Measurements from ENCODE around the gene OPTC.
"Not testable (repeated sequence)": the region's sequence is repeated elsewhere in the genome, so short reads cannot be mapped to it uniquely, and the experiment has no call there.

The OPTC gene

DNA sequence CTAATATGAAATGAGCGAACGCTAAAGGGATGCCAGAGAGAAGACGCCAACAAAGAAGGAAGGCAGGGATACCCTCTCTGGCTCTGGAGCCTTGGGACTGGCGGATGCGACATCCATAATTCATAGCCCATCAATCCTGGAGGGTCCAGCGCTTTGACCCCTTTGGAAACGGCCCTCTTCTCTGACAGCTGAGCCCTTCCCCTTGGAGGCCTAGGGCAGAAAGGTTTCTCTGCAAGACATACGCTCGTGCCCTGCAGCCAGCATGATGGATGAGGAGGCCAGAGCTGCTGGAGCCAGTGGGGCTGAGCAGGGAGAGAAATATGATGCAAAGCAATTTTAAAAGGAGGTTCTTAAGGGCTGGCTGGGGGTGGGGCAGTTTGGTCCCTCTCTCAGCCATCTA lies 22.2 kb downstream of the OPTC start:
- peaks cover 29% of the 10 kb centered on the region; the same call in 1 of the 2 replicates for H3K4me1 ChIP-seq (ENCODE audit: control insufficient read depth, insufficient read depth, low read length)
- no peak for DNase-seq (ENCODE audit: low read depth, low spot score)
- no CpG with 5 or more reads among the region's 9 CpGs for WGBS (ENCODE audit: insufficient coverage, insufficient read length)
- H3K4me3 ChIP-seq (ENCODE audit: low read length), result no peak overlapping the region
- H3K27ac ChIP-seq (ENCODE audit: low read length), result no peak overlapping the region
- peaks cover 18% of the 10 kb centered on the region; the same call in 1 of the 2 replicates for H3K27me3 ChIP-seq (ENCODE audit: control insufficient read depth, insufficient read depth, low read length)
- H3K36me3 ChIP-seq (ENCODE audit: control insufficient read depth, insufficient read depth, low read length), result no peaks in the 10 kb centered on the region
- H3K9me3 ChIP-seq (ENCODE audit: control insufficient read depth, insufficient read depth, low read length), result no peaks in the 10 kb centered on the region

DNA sequence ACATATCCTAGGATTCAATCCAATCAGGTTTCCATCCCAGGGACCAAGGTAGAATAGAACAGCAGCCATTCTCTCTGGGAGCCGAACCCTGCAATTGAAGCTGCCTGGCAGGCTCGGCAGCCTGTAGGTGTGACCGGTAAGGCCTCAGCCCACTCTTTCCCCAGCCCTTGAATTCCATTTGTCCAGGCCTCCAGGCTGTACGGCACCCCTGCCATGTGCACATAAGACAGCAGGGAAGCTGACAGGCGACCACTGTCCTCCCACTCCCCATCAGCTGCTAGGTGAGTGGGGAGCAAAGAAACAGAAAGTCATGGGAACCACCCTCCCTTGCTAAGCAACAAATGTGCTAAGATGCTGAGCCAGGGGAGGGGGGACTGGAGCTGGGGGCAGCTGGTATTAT lies 23.0 kb downstream of the OPTC start:
- H3K4me3 ChIP-seq (ENCODE audit: low read length), result no peak overlapping the region
- H3K36me3 ChIP-seq (ENCODE audit: control insufficient read depth, insufficient read depth, low read length), result no peaks in the 10 kb centered on the region
- DNase-seq (ENCODE audit: low read depth, low spot score), result no peak
- peaks cover 33% of the 10 kb centered on the region; the same call in 1 of the 2 replicates for H3K4me1 ChIP-seq (ENCODE audit: control insufficient read depth, insufficient read depth, low read length)
- WGBS (ENCODE audit: insufficient coverage, insufficient read length), result no CpG with 5 or more reads among the region's 5 CpGs
- H3K9me3 ChIP-seq (ENCODE audit: control insufficient read depth, insufficient read depth, low read length), result no peaks in the 10 kb centered on the region
- H3K27ac ChIP-seq (ENCODE audit: low read length), result no peak overlapping the region
- H3K27me3 ChIP-seq (ENCODE audit: control insufficient read depth, insufficient read depth, low read length), result peaks cover 18% of the 10 kb centered on the region; the same call in 1 of the 2 replicates

DNA sequence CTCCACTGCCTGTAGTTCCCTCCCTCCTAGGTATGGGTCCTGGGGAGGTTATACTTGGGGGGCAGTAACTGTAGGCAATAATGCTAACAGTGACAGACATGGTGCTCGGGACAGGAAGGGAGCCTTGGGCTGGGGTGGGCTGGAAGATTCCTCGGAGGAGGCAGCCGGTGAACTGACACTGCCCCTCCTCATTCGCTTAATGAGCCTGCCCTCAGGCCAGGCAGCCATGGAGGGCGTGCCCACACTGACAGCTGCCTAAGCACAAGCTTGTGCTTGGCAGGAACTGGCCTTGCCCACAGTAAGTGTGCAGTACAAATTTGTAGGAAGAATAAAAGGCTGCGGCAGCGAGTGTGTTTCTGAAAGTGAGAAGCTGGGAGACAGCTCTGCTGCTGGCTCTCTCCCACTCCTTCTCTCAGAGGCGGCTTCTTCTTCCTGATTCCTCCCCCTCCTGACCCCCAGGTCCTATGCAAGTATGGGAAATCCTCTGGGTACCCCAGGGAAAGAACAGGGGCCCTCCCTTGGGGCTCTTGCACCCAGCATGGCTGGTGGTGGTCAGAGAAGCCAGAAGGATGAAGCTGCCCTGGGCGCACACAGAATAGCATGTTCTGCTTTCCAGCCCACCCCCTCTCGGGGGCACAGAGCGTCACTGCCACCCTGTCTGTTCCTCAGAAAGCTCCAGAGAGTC lies 23.6 kb downstream of the OPTC start:
- WGBS (ENCODE audit: insufficient coverage, insufficient read length), result no CpG with 5 or more reads among the region's 11 CpGs
- Histone ChIP-seq H3K27ac (ENCODE audit: low read length) (no peak overlapping the region), H3K4me1 (ENCODE audit: control insufficient read depth, insufficient read depth, low read length) (peaks cover 37% of the 10 kb centered on the region; the same call in 1 of the 2 replicates), H3K9me3 (ENCODE audit: control insufficient read depth, insufficient read depth, low read length) (no peaks in the 10 kb centered on the region), H3K27me3 (ENCODE audit: control insufficient read depth, insufficient read depth, low read length) (peaks cover 18% of the 10 kb centered on the region; the same call in 1 of the 2 replicates), H3K4me3 (ENCODE audit: low read length) (no peak overlapping the region), H3K36me3 (ENCODE audit: control insufficient read depth, insufficient read depth, low read length) (no peaks in the 10 kb centered on the region)
- DNase-seq (ENCODE audit: low read depth, low spot score), result no peak

DNA sequence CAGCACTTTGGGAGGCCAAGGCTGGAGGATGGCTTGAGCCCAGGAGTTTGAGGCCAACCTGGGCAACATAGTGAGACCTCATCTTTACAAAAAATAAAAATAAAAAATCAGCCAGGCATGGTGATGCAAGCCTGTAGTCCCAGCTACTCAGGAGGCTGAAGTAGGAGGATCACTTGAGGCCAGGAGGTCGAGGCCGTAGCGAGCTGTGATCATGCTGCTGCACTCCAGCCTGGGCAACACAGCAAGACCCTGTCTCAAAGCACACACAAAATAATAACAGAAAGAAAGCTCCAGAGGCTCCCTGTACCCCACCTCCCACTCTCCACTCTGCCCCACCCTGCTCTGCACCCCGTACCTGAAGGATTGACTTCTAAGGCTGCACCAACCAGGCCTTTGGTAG lies 24.2 kb downstream of the OPTC start:
- not testable (repeated sequence) for H3K36me3 ChIP-seq (ENCODE audit: control insufficient read depth, insufficient read depth, low read length); DNase-seq (ENCODE audit: low read depth, low spot score); H3K4me3 ChIP-seq (ENCODE audit: low read length); H3K9me3 ChIP-seq (ENCODE audit: control insufficient read depth, insufficient read depth, low read length); H3K27ac ChIP-seq (ENCODE audit: low read length)
- H3K4me1 ChIP-seq (ENCODE audit: control insufficient read depth, insufficient read depth, low read length), result peaks cover 38% of the 10 kb centered on the region; the same call in 1 of the 2 replicates
- H3K27me3 ChIP-seq (ENCODE audit: control insufficient read depth, insufficient read depth, low read length), result peaks cover 18% of the 10 kb centered on the region; the same call in 1 of the 2 replicates
- WGBS (ENCODE audit: insufficient coverage, insufficient read length), result no CpG with 5 or more reads among the region's 4 CpGs

DNA sequence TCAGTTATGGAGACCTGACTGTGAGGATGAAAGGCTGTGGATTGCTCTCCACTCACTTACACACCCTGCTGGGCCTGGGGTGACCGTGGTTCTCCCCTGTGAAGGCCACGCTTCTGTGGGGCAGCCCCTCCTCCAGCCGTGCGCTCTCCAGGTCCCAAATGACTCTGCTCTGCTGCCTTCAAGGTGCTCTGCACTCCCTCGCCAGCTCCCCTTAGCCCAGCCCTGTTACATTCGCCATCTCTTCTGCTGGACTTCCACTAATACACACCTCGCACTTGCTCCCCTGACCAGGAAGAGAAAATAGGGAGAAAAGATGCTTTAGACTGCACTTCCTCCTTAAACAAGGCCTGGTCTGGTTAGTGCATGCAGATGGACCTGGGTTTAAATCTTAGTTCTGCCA lies 24.6 kb downstream of the OPTC start:
- DNase-seq (ENCODE audit: low read depth, low spot score), result no peak
- H3K27ac ChIP-seq (ENCODE audit: low read length), result no peak overlapping the region
- no peaks in the 10 kb centered on the region for H3K36me3 ChIP-seq (ENCODE audit: control insufficient read depth, insufficient read depth, low read length)
- peaks cover 14% of the 10 kb centered on the region; the same call in 1 of the 2 replicates for H3K27me3 ChIP-seq (ENCODE audit: control insufficient read depth, insufficient read depth, low read length)
- no CpG with 5 or more reads among the region's 7 CpGs for WGBS (ENCODE audit: insufficient coverage, insufficient read length)
- H3K4me1 ChIP-seq (ENCODE audit: control insufficient read depth, insufficient read depth, low read length), result peaks cover 35% of the 10 kb centered on the region; the same call in 1 of the 2 replicates
- H3K4me3 ChIP-seq (ENCODE audit: low read length), result no peak overlapping the region
- H3K9me3 ChIP-seq (ENCODE audit: control insufficient read depth, insufficient read depth, low read length), result no peaks in the 10 kb centered on the region

DNA sequence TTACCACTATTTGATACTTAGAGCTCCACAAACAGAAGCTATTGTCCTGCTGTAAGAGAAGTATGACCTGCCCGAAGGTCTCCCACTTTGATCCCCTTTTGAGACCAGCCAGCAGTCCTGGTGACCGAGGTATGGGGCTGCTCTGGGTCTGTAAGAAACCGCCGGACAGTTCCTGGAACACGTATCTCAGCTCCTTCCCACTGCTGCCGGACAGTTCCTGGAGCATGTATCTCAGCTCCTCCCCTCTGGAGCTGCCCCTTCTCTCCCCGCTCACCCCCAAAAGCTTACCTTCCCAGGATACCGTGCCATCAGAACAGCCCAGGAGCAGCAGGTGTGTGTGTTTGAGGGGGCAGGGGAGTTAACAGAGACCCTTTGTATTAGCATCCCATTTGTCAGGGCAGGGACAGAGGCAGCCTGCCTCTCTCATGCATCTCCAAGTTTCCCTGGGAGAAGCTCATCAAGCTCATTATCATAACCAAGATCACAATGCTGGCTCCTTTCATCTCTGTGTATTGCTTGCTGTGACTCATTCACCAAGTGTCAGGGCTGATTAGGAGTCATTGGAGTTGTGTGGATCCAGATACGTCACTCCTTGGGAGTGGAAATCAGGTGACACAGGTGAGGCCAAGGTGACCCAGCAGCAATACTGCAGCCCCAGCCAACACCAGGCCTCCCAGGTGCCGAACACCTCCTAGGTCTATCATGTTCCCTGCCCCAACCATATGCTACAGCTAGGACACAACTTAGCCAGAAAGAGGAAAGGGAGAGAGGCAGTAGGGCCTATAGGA lies 25.3 kb downstream of the OPTC start:
- no peaks in the 10 kb centered on the region for H3K36me3 ChIP-seq (ENCODE audit: control insufficient read depth, insufficient read depth, low read length)
- H3K27ac ChIP-seq (ENCODE audit: low read length), result no peak overlapping the region
- DNase-seq (ENCODE audit: low read depth, low spot score), result peak; percentile 87
- WGBS (ENCODE audit: insufficient coverage, insufficient read length), result no CpG with 5 or more reads among the region's 10 CpGs
- H3K27me3 ChIP-seq (ENCODE audit: control insufficient read depth, insufficient read depth, low read length), result peaks cover 14% of the 10 kb centered on the region; the same call in 1 of the 2 replicates
- H3K4me3 ChIP-seq (ENCODE audit: low read length), result no peak overlapping the region
- peaks cover 32% of the 10 kb centered on the region; the same call in 1 of the 2 replicates for H3K4me1 ChIP-seq (ENCODE audit: control insufficient read depth, insufficient read depth, low read length)
- no peaks in the 10 kb centered on the region for H3K9me3 ChIP-seq (ENCODE audit: control insufficient read depth, insufficient read depth, low read length)

DNA sequence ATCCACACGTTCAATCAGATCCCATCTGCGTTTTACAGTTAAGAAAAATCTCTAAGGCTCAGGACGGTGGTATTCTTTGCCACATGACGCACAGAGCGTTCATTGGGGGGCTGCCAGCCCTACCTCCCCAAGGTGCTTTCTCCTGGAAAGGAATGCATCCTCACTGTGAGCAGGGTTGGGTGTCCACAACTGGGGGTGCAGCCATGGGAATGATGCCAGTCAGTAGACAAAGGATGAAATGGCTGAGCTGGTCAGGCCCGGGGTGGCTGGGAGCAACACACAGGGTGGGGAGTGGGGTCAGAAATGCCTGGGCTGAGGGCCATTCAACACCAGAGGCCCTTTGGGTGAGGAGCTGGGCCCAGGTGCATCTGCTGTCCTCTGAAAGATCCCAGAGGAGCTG lies 25.9 kb downstream of the OPTC start:
- no CpG with 5 or more reads among the region's 6 CpGs for WGBS (ENCODE audit: insufficient coverage, insufficient read length)
- no peak overlapping the region for H3K4me3 ChIP-seq (ENCODE audit: low read length)
- H3K4me1 ChIP-seq (ENCODE audit: control insufficient read depth, insufficient read depth, low read length), result peaks cover 30% of the 10 kb centered on the region; the same call in 1 of the 2 replicates
- no peaks in the 10 kb centered on the region for H3K36me3 ChIP-seq (ENCODE audit: control insufficient read depth, insufficient read depth, low read length)
- no peak overlapping the region for H3K27ac ChIP-seq (ENCODE audit: low read length)
- H3K27me3 ChIP-seq (ENCODE audit: control insufficient read depth, insufficient read depth, low read length), result peaks cover 14% of the 10 kb centered on the region; the same call in 1 of the 2 replicates
- H3K9me3 ChIP-seq (ENCODE audit: control insufficient read depth, insufficient read depth, low read length), result no peaks in the 10 kb centered on the region
- DNase-seq (ENCODE audit: low read depth, low spot score), result no peak

DNA sequence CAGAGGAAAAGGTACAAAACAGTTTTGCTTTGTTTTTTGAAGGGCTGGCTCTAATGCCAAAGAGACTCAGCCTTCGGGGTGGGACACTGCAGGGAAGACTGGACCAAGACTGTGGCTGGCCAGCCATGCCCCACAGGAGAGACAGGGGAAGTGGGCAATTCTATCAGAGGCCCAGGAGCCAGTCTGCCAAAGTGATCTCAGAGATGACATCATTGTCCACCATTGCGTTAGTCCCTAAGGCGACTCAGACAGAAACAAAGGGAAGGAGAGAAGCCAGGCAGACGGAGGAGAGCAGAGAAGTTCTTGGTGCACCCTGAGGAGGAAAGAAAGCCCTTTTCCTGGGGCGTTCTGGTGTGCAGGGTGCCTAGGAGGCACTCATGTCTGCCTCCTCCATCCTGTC lies 26.4 kb downstream of the OPTC start:
- peaks cover 14% of the 10 kb centered on the region; the same call in 1 of the 2 replicates for H3K27me3 ChIP-seq (ENCODE audit: control insufficient read depth, insufficient read depth, low read length)
- no CpG with 5 or more reads among the region's 5 CpGs for WGBS (ENCODE audit: insufficient coverage, insufficient read length)
- H3K27ac ChIP-seq (ENCODE audit: low read length), result no peak overlapping the region
- peaks cover 34% of the 10 kb centered on the region; the same call in 1 of the 2 replicates for H3K4me1 ChIP-seq (ENCODE audit: control insufficient read depth, insufficient read depth, low read length)
- no peak overlapping the region for H3K4me3 ChIP-seq (ENCODE audit: low read length)
- no peaks in the 10 kb centered on the region for H3K9me3 ChIP-seq (ENCODE audit: control insufficient read depth, insufficient read depth, low read length)
- no peaks in the 10 kb centered on the region for H3K36me3 ChIP-seq (ENCODE audit: control insufficient read depth, insufficient read depth, low read length)
- no peak for DNase-seq (ENCODE audit: low read depth, low spot score)

DNA sequence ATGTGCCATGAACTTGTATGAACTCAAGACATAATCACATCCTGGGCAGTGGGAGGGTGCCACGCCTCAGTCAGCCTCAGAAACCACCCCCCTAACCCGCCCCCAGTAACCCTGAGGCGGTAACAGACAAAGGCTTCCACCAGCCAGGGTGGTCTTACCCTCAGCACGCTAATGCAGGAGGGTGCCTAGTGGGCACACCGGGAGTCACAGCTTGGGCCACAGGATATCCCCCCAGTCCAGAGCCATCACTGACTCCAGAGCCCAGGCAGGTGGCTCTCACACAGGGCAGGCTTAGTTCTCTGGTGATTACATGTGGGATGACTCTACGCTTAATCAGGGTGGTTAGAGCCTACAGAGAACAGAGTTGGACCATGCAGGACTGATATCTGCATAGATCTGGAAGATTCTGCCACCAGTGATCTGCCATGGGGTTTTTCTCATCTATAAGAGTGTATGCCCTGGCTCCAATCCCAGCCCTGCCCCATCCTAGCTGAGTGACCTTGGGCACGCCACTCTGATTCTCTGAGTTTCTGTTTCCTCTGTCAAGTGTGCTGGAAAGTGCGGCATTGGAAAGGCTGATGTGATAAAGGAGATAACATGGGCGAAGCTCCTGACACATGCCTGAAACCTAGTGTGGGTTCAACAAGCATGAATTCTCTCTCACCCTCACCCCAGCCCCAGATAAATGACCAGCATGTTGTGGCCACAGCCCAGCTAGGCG lies 27.3 kb downstream of the OPTC start:
- Histone ChIP-seq H3K9me3 (ENCODE audit: control insufficient read depth, insufficient read depth, low read length) (no peaks in the 10 kb centered on the region), H3K4me1 (ENCODE audit: control insufficient read depth, insufficient read depth, low read length) (peaks cover 32% of the 10 kb centered on the region; the same call in 1 of the 2 replicates), H3K4me3 (ENCODE audit: low read length) (no peak overlapping the region), H3K36me3 (ENCODE audit: control insufficient read depth, insufficient read depth, low read length) (no peaks in the 10 kb centered on the region), H3K27ac (ENCODE audit: low read length) (no peak overlapping the region), H3K27me3 (ENCODE audit: control insufficient read depth, insufficient read depth, low read length) (peaks cover 14% of the 10 kb centered on the region; the same call in 1 of the 2 replicates)
- no CpG with 5 or more reads among the region's 10 CpGs for WGBS (ENCODE audit: insufficient coverage, insufficient read length)
- DNase-seq (ENCODE audit: low read depth, low spot score), result no peak

DNA sequence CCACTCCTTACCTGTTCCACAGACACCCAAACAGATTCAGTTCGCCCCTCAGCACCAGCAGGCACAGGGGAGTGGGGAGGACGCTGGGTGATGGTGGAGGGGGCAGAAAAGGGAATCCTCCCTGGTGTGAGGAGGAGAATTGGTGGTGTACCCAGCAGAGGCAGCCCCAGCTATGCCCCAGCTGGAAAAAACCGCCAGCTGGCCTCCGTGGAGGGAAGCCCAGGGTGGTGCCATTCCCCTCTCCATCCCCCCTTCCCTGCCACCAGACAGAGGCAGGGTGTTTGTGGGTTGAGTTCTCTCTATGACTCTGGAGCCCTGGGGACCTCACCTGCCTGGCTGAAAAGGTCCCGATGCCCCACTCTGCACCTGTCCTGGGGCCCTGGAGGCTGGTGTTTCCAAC lies 27.9 kb downstream of the OPTC start:
- peaks cover 14% of the 10 kb centered on the region; the same call in 1 of the 2 replicates for H3K27me3 ChIP-seq (ENCODE audit: control insufficient read depth, insufficient read depth, low read length)
- H3K4me3 ChIP-seq (ENCODE audit: low read length), result no peak overlapping the region
- no peak for DNase-seq (ENCODE audit: low read depth, low spot score)
- WGBS (ENCODE audit: insufficient coverage, insufficient read length), result no CpG with 5 or more reads among the region's 5 CpGs
- H3K9me3 ChIP-seq (ENCODE audit: control insufficient read depth, insufficient read depth, low read length), result no peaks in the 10 kb centered on the region
- no peaks in the 10 kb centered on the region for H3K36me3 ChIP-seq (ENCODE audit: control insufficient read depth, insufficient read depth, low read length)
- no peak overlapping the region for H3K27ac ChIP-seq (ENCODE audit: low read length)
- H3K4me1 ChIP-seq (ENCODE audit: control insufficient read depth, insufficient read depth, low read length), result peaks cover 32% of the 10 kb centered on the region; the same call in 1 of the 2 replicates
